Activated T-helper 1 cell treated with anti-CD3 and anti-CD28 coated beads, Interleukin-12 subunit alpha, Interleukin-12 subunit beta, Interleukin-2, Interleukin-4 antibody, amounts not matched to agents 30 ng/mL and 10 ng/mL and 1 ng/mL, durations not matched to agents 14 hours and 24 hours and 36 hours (primary cell): Measurements from ENCODE around the gene PPT2. TPM values are rescaled to one million over a fixed set of nuclear protein-coding genes. Genes with fewer than 3 reads are reported as not detected.

Experiments
- DNase-seq: peaks from one replicate; pipeline ENCODE4 v3.0.0; 2021; ENCODE audit warnings: low spot score
- H3K27ac Mint-ChIP-seq: one replicate; pipeline ENCODE4 v1.8.0; 2021; ENCODE audit warnings: mild to moderate bottlenecking, mixed read lengths
- H3K27me3 Mint-ChIP-seq: one replicate; pipeline ENCODE4 v1.8.0; 2022; ENCODE audit warnings: mild to moderate bottlenecking, moderate library complexity, mixed read lengths; ENCODE audit not compliant: insufficient read depth
- H3K36me3 Mint-ChIP-seq: one replicate; pipeline ENCODE4 v1.8.0; 2021; ENCODE audit warnings: low read depth, mixed read lengths
- H3K4me1 Mint-ChIP-seq: one replicate; pipeline ENCODE4 v1.8.0; 2021; ENCODE audit warnings: low read depth, mixed read lengths
- H3K4me3 Mint-ChIP-seq: one replicate; pipeline ENCODE4 v1.8.0; 2021; ENCODE audit warnings: mild to moderate bottlenecking, moderate library complexity, mixed read lengths
- H3K9me3 Mint-ChIP-seq: one replicate; pipeline ENCODE4 v1.8.0; 2021; ENCODE audit warnings: mixed read lengths
- intact Hi-C: fragments of 100-400 bp; cut with micrococcal nuclease; formaldehyde crosslinking; loops from one replicate; pipeline ENCODE4 v1.15.1; 2024
- total RNA-seq: library from RNA; stranded (reverse); gene quantifications from 2 replicates; pipeline ENCODE4 v1.2.3, GENCODE V29; 2022

The PPT2 gene
- total RNA-seq, 1 donor from 2014 or later = 17.1 TPM

DNA sequence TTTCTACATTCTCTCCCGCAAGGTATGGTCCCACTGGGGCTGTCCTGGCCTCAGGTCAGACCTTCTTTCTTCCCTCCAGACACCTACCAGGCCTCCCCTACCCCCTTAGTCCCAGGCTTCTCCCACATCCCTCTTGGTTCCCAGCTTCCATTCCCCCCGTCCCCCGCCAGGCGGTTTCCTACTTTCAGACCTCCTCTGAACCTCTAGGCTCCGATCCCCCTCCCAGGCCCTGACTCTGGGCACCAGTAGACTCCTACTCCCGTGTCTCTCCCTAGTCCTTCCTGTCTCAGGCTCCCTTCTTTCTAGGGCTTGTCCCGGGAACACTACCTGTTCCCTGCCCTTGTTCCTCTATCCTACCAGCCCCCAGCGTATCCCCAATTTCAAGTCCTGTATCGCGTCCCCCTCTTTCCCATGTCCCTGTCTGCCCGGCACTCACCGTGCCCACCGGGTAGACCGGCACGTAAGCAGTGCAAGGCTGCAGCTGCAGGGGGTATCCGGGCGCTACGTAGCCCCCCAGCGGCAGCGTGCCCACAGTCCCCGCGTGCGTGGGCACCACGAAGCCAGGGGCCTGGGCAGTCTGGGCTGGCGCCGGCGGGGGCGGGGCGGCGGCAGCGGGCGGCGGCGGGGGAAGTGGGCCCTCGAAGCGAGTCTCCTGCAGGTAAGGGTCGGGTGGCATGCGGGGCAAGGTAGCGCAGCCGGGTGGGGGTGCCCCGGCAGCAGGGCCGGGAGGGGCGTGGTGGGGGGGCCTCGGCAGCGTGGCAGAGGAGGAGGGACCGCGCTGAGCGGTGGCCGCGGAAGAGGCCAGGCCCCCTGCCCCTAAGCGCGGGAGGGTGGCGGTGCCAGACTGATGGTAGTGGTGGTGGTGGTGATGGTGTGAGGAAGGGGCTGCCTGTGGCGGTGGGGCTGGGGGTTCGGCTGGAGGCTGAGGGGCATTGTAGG, 3.7 kb upstream of the PPT2 start:
- Mint-ChIP-seq H3K27me3 (peaks cover 60% of the 10 kb centered on the region), H3K4me3 (peak overlapping the region; percentile 28), H3K36me3 (peaks cover 4% of the 10 kb centered on the region), H3K4me1 (peaks cover 51% of the 10 kb centered on the region), H3K27ac (peak overlapping the region; percentile 30), H3K9me3 (no peaks in the 10 kb centered on the region)
- no peak for DNase-seq
- intact Hi-C loops = no loop called here

DNA sequence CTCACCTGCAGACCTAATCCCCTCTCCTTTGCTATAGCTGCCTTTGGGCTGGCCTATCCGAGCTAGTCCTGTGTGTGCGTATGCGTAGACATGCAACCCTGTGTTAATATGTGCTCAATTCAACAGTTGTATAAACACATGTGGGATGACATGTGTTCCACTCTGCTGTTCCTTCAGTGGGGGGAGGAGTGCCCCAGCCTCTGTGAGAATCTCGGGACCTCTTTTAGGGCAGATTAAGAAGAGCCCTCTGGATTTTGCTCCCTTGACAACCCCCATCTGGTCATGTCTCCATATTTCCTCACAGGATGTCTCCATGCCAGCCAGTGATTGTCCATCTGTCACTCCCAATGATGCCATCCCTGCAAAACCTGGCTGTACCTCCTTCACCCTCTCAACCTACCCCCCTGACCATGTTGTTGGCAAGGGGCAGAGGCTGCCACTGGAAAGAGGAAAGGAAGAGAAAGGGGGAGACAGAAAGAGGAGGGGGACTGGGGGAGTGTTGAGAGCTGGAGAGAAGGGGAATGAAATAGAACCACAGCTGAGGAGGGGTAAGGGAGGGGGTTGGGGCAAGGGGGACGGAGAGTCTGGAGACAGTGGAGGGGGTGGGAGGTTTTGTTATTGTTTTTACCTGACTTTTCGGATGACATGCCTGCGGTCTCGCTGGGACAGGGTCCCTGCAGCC, 2.6 kb upstream of the PPT2 start:
- no peak overlapping the region for H3K27ac Mint-ChIP-seq
- H3K27me3 Mint-ChIP-seq = peaks cover 52% of the 10 kb centered on the region

DNA sequence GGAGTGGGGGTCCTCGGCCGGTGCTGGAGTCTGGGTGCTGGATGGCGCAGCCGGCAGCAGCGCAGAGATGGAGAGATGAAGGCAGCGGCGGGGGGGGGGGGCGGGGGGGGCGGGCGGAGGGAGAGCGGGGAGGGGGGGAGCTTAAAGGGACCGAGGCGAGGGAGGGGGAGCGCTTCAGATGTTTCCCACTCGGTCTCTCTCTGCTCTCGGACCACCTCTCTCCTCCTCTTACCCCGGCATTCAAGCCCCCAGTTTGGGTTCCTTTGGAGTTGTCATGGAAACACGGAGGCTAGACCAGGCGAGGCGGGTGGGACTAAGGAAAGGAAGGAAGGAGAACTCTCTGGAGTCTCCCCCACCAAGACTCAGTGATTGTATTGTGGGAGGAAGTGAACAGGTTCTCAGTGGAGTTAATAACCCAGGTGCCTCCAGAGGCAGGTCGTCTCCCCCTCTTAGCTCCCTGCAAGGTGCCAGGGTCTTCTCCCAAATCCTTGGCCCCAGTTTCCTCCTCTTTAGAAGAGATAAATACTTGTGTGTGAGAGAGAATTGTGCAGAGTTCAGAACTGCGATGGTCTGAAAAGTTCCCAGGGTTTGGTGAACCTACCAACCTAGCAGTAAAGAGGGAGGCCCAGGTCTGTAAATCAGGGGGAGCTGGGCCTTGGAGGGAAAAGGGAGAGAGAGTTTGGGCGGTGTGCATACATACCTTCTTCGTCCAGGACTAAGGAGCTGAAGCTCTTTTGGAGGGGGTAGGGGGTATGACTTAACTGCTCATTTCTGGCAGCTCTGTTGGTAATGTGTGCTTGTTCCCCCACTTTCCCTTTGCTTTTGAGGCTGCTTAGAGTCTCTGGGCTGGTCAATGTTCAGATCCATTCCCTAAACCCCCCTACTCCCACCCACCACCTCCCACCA, 1.8 kb upstream of the PPT2 start, which contains the start of gene PRRT1:
PRRT1 (minus strand) TSS at position 77 of the 906 bp plus-strand sequence. CDS start 112 bp downstream, outside the sequence.
- peaks cover 46% of the 10 kb centered on the region for H3K27me3 Mint-ChIP-seq
- peaks cover 55% of the 10 kb centered on the region for H3K4me1 Mint-ChIP-seq
- peak within 1 kb of the TSS; percentile 40 for H3K27ac Mint-ChIP-seq
- DNase-seq = no peak
- H3K9me3 Mint-ChIP-seq = no peaks in the 10 kb centered on the region
- intact Hi-C loops = no loop called here
- peaks cover 6% of the 10 kb centered on the region for H3K36me3 Mint-ChIP-seq
- peak within 1 kb of the TSS; percentile 69 for H3K4me3 Mint-ChIP-seq

More for the DNA sequence above, 2.6 kb upstream of the PPT2 start:
- DNase-seq = no peak
- intact Hi-C loops = no loop called here
- no peaks in the 10 kb centered on the region for H3K9me3 Mint-ChIP-seq
- H3K36me3 Mint-ChIP-seq = peaks cover 6% of the 10 kb centered on the region
- H3K4me1 Mint-ChIP-seq = peaks cover 55% of the 10 kb centered on the region
- H3K4me3 Mint-ChIP-seq = peak overlapping the region; percentile 34

DNA sequence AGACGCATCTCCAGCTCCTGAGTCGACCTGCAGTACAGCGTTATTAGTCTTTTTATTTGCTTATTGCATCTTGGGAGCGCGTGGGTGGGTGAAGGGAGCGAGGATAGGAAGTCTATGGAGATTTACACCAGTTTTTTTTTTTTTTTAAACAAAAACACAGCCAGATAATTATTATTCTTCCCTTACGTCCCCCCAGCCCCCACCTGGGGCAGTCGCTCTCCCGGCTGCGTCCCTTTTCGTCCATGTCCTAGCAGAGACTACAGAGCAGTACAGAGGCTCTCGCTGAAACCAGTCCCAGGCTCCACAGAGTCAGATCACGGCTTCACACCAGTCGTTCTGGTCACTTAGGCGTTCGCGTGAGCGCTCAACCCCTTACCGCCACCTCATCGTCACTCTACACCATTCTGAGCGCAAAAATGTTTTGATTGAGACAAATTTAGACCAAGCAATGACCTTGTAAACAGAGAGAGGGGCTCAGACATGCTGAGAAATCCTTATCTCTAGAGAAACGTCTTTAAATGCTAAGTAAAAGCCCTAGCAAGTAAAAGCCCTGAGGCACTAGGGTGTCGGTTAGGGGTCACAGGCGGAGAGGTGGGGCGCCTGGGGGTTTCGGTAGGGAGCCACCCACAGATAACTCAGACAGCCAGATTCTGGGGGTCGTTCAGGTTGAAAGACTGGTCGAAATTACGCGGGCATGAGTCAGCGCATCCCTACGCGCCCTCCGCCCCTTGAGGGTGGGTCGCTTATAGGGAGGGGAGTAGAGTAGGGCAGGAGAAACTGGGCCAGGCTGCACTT, 975 bp upstream of the PPT2 start:
- intact Hi-C loops = no loop called here
- DNase-seq = no peak
- H3K4me1 Mint-ChIP-seq = peaks cover 49% of the 10 kb centered on the region
- H3K4me3 Mint-ChIP-seq = peak overlapping the region; percentile 69
- no peaks in the 10 kb centered on the region for H3K9me3 Mint-ChIP-seq
- peaks cover 43% of the 10 kb centered on the region for H3K27me3 Mint-ChIP-seq
- H3K27ac Mint-ChIP-seq = peak overlapping the region; percentile 67
- peaks cover 13% of the 10 kb centered on the region for H3K36me3 Mint-ChIP-seq

DNA sequence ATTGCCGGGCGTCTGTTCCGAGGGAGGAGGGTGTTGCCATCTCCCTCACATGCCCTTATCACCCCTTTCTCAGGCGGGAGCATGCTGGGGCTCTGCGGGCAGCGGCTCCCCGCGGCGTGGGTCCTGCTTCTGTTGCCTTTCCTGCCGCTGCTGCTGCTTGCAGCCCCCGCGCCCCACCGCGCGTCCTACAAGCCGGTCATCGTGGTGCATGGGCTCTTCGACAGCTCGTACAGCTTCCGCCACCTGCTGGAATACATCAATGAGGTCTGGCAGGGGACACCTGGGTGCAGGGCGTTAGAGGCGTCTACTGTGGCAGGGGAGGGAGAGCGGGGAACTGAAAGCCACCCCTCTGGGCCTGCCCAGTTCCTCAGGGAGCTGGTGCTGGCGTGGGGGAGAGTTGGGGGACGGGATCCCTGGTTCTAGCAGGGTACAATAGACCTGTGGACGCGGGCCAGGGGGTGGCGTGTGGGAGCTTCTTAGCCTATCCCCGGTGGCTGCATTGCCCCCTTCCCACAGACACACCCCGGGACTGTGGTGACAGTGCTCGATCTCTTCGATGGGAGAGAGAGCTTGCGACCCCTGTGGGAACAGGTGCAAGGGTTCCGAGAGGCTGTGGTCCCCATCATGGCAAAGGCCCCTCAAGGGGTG, 697 bp downstream of the PPT2 start:
- peaks cover 32% of the 10 kb centered on the region for H3K27me3 Mint-ChIP-seq
- peak overlapping the region; percentile 99 for H3K4me3 Mint-ChIP-seq
- H3K36me3 Mint-ChIP-seq = peaks cover 19% of the 10 kb centered on the region
- peak; percentile 58 for DNase-seq
- H3K27ac Mint-ChIP-seq = peak overlapping the region; percentile 86
- H3K9me3 Mint-ChIP-seq = no peaks in the 10 kb centered on the region
- intact Hi-C loops = loop anchor here (1.0 kb wide), 6 partner anchors 22 to 106 kb away; partner anchors contain the start of genes AGPAT1 and FKBPL
- H3K4me1 Mint-ChIP-seq = peaks cover 38% of the 10 kb centered on the region

DNA sequence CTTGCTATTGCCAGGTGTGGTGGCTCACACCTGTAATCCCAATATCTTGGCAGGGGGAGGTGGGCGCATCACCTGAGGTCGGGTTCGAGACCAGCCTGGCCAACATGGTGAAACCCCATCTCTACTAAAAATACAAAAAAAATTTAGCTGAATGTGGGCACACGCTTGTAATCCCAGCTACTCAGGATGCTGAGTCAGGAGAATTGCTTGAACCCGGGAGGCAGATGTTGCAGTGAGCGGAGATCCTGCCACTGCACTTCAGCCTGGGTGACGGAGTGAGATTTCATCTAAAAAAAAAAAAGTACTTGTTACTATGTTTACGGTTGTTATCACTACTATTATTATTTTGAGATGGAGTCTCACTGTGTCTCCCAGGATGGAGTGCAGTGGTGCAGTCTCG, 3.0 kb downstream of the PPT2 start:
- H3K9me3 Mint-ChIP-seq = no peaks in the 10 kb centered on the region
- no peak overlapping the region for H3K4me3 Mint-ChIP-seq
- H3K27ac Mint-ChIP-seq = no peak overlapping the region
- DNase-seq = no peak
- peaks cover 18% of the 10 kb centered on the region for H3K27me3 Mint-ChIP-seq
- peaks cover 15% of the 10 kb centered on the region for H3K36me3 Mint-ChIP-seq
- intact Hi-C loops = no loop called here
- peaks cover 29% of the 10 kb centered on the region for H3K4me1 Mint-ChIP-seq

DNA sequence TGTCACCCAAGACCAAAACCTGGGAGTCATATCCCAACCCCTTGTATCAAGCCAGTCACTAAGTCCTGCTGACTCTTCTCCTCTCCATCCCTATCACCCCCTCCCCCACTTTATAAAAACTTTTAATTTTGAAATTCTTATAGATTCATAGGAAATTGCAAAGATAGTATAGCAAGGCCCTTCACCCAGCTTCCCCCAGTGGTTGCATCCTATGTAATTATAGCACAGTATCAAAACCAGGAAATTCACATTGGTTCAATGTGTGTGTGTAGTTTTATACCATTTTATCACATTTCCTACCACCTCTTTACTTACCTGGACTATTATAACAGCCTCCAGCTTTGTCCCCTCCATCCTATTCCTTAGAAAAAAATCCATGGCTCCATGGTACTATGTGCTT, 4.1 kb downstream of the PPT2 start:
- DNase-seq = no peak
- Mint-ChIP-seq H3K27ac (no peak overlapping the region), H3K9me3 (no peaks in the 10 kb centered on the region), H3K36me3 (peaks cover 15% of the 10 kb centered on the region), H3K4me1 (peaks cover 22% of the 10 kb centered on the region), H3K27me3 (peaks cover 7% of the 10 kb centered on the region), H3K4me3 (no peak overlapping the region)
- intact Hi-C loops = no loop called here

DNA sequence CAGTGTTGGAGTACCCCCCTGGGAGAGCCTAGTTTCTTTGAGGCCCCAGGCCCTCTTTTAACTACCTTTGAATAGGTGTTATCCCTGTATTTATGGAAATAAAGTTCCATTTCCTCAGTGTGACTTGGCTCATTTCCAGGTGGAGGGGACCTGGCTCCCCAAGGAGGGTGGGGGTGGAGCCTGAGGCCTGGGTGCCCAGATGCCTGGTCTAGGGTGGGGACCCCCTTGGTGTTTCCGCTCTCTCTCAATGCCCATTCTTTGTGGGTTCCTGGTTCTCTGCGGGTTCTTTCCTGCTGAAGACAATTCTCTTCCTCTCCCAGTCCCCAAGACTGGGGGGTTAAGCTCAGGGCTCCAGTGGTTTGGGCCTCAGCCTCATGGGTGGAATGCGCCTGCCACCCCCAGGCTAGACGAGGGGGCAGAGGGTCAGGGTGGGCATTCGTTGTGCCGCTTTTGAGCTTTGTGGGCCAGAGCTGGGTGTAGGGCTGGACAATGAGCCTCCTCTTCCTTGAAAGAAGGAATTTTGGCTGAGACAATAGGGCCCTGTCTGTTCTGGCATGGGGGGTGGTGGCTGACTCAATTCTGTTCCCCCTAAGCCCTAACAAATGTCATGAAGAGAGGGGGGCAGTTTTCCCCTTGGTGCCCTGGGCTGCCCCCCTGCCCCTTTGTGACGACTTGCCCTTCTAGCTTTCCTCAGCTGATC, 9.8 kb downstream of the PPT2 start:
- H3K4me1 Mint-ChIP-seq = no peaks in the 10 kb centered on the region
- H3K27me3 Mint-ChIP-seq = no peaks in the 10 kb centered on the region
- H3K9me3 Mint-ChIP-seq = no peaks in the 10 kb centered on the region
- H3K36me3 Mint-ChIP-seq = peaks cover 4% of the 10 kb centered on the region
- intact Hi-C loops = no loop called here
- H3K27ac Mint-ChIP-seq = no peak overlapping the region
- DNase-seq = no peak
- H3K4me3 Mint-ChIP-seq = no peak overlapping the region

DNA sequence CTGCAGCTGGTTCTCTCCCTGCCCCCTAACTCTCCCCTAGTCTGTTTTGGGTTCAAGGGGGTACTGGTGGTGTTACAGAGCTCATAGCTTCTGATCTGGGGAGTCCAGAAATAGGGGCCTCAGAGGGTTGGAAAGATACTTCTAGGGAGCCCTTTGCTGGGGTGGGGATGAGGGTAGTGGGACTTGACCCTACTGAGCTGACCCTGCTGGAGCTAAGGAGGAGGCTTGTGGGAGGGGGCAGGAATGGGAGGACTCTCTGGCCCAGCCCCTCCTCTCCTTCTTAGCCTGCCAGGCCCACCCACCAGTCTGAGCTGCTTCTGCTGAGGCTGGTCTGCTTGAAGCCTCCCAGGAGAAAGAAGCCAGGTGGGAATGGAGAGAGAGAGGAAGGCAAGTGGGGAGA, 10.4 kb downstream of the PPT2 start, which contains the start of gene EGFL8:
EGFL8 (plus strand) TSS at position 301 of the 400 bp plus-strand sequence. CDS start 1,571 bp downstream, outside the sequence.
- intact Hi-C loops = no loop called here
- no peaks in the 10 kb centered on the region for H3K9me3 Mint-ChIP-seq
- no peaks in the 10 kb centered on the region for H3K27me3 Mint-ChIP-seq
- peak within 1 kb of the TSS; percentile 10 for H3K27ac Mint-ChIP-seq
- H3K4me3 Mint-ChIP-seq = no peak within 1 kb of the TSS
- H3K4me1 Mint-ChIP-seq = no peaks in the 10 kb centered on the region
- DNase-seq = no peak
- peaks cover 7% of the 10 kb centered on the region for H3K36me3 Mint-ChIP-seq

DNA sequence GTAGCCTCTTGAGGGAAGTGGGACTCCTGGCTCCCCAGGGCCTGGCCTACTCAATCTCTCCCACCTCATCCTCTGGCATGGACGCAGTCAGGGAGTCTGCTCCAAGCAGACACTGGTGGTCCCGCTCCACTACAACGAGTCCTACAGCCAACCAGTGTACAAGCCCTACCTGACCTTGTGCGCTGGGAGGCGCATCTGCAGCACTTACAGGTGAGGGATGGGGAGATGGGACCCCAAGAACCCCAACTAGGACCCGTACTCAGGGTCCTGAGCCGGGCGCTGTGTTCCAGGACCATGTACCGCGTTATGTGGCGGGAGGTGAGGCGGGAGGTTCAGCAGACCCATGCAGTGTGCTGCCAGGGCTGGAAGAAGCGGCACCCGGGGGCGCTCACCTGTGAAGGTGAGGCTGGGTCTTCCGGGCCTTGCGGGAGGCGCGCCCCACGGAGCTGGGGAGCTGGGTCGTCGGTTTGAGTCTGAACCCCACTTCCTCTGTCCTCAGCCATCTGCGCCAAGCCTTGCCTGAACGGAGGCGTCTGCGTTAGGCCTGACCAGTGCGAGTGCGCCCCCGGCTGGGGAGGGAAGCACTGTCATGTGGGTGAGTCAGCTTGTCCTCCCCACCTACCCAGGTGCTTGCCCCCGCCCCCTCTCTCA, 12.6 kb downstream of the PPT2 start:
- Mint-ChIP-seq H3K36me3 (peaks cover 17% of the 10 kb centered on the region), H3K27ac (no peak overlapping the region), H3K4me3 (no peak overlapping the region), H3K4me1 (no peaks in the 10 kb centered on the region), H3K9me3 (no peaks in the 10 kb centered on the region), H3K27me3 (no peaks in the 10 kb centered on the region)
- DNase-seq = no peak
- intact Hi-C loops = no loop called here
